GM20431 (cell line): Measurements from ENCODE around the gene KDM2B.
"Not testable (repeated sequence)": the region's sequence is repeated elsewhere in the genome, so short reads cannot be mapped to it uniquely, and the experiment has no call there.

ENCODE experiments used
- in situ Hi-C: fragments of 300-500 bp; cut with MseI, MboI; formaldehyde crosslinking; loops from one replicate; pipeline ENCODE4 v1.15.0; 2020; ENCODE audit warnings: low sequenced_read_pairs; ENCODE audit not compliant: unreplicated experiment

The KDM2B gene

DNA sequence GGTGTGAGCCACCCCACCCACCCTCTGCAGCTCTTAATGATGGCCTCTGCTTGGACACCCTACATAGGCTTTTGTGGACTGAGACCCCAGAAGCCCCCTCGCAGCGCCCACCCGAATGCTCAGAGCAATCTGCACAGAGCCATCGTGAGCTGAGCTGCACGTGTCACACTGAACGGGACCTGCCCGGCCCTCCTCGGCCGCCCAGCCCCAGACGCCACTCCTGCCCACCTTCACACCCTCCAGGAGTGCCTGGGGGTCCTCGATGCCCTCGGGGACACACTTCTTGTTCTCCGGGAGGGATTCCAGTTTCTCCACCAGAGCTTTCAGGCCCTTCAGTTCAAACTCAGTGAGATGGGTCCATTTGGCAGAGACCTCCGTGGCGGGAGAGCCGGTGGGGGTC is 71.5 kb downstream of the KDM2B start:
- in situ Hi-C loops: no loop called here

DNA sequence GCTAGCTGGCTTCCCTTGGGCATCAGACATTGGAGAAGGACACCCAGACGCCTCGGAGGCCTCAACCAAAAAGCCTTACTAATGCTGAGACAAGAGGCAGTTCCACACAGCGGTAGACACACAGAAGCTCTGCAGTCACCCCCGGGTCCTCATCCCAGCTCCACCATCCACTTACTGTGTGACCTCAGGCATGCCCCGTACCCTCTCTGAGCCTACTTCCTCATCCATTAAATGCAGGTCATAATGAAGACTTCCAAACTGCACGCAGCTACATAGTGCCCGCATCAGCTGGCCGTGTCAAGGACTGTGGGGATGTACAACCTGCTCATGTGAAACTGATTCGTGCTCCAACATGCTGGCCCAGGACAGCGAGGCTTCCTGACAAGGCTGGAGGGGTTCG is 72.3 kb downstream of the KDM2B start:
- in situ Hi-C loops: no loop called here

- in situ Hi-C loops: no loop called here
Measured at GRCh38 chr12:121507984-121508383, 72.8 kb downstream of the KDM2B start.

DNA sequence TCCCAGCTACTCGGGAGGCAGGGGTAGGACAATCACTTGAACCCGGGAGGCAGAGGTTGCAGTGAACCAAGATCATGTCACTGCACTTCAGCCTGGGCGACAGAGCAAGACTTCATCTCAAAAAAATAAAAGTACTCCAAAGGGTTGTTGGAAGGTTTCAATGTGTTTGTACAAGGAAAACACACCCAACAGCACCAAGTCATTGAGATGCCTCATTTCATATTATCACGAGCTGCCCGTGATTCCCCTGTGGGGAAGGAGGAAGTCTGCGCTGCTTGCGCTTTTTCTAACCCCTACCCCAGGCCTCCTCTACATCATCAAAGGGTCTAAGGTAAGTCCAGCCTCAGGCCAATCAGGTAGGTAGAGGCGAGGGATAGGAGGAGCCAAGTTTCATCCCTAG is 73.6 kb downstream of the KDM2B start:
- in situ Hi-C loops: no loop called here

DNA sequence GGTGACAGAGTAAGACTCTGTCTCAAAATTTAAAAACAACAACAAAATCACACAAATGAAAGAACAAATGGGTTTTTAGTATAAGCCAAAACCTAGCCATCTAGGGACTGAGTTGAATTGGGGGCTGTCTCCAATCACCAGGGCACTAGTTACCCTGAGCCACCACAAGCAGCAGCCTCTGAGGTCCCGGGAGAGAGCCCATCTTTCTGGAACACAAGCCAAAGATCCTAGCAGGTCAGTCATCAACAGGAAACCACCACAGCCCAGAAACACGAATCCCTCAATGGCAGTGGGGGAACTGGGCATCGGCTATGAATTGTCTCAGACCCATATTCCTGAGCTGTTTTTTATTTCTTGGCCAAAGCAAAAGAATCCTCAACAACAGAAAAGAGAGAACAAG is 75.3 kb downstream of the KDM2B start:
- in situ Hi-C loops: no loop called here

DNA sequence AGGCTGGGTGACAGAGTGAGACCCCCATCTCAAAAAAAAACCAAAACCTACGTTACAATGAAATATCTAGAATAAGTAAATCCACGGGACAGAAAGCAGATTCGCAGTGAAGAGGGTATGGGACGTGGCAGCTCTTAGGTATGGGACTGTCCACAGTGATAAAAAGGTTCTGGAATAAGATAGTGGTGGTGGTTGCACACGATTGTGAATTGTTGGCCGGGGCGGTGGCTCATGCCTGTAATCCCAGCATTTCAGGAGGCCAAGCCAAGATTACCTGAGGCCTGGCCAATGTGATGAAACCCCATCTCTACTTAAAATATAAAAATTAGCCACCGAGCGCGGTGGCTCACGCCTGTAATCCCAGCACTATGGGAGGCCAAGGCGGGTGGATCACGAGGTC is 76.3 kb downstream of the KDM2B start:
- in situ Hi-C loops: no loop called here

GRCh38 chr12:121503395-121503794 is 77.4 kb downstream of the KDM2B start:
- in situ Hi-C loops: no loop called here

DNA sequence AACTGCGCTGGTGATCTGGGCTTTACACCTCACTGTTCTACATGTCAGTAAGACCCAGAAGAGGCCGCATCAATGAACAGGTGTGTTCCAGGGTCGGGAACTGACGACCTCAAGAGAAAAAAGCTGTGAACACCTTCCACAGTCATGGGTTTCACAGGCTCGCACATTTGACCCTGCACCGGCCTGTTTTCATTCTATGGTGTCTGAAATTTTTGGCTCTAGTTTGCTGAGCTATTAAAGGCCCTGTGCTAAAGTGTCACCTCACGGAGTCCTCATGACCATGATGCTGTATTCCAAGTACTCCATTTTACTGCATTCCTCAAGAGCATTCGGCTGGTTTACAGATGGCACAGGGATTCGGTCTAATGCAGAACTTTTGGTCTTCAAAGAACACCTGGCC is 78.9 kb downstream of the KDM2B start:
- in situ Hi-C loops: no loop called here

GRCh38 chr12:121499929-121500793 is 80.7 kb downstream of the KDM2B start:
- in situ Hi-C loops: no loop called here

DNA sequence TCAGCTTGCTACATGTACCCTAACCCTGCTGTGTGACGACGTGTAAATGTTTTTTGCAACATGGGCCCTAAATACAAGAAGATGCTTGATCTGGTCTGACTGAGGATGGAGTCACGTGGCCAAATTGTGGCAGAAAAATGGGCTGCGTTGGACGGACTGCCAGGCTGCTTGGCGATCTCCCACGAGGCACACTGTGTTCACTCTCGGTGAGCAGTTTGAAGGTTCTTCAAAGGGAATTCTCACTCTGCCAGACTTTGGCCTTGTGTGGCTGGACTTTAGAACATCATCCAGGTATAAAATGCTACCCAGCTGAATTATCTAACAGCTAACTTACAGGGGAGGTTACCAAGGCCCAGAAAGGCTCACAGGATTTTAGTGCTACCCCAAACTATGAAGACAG is 85.1 kb downstream of the KDM2B start:
- in situ Hi-C loops: no loop called here

DNA sequence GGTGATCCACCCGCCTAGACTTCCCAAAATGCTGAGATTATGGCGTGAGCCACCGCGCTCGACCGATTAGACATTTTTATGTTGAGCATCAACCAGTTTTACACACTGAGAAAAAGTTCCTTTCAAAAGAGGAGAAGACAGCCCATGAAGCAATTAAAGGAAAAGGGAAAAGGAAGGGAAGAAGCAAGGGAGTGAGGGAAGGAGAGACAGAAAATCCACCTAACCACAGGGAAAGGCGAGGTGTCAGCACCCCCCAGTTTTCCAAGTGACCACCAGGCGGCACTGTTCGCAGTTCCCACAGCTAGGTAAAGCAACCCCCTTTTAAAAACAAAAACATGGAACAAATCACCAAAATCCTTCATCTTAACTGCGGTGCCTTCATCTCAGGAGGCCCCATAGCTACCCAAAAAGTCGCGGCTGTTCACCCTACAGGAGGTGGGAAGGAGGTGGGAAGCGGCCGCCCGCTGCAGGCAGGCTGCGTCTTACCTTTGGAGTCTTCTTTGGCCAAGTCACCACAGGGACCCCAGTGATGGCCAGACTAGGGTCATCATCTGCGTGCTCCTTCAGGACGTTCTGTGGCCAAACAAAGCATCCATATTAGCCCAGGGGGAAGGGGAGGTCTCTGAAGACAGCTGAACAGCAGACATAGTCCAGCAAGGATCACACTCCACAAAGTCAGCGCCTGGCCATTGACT is 86.6 kb downstream of the KDM2B start:
- in situ Hi-C loops: no loop called here

DNA sequence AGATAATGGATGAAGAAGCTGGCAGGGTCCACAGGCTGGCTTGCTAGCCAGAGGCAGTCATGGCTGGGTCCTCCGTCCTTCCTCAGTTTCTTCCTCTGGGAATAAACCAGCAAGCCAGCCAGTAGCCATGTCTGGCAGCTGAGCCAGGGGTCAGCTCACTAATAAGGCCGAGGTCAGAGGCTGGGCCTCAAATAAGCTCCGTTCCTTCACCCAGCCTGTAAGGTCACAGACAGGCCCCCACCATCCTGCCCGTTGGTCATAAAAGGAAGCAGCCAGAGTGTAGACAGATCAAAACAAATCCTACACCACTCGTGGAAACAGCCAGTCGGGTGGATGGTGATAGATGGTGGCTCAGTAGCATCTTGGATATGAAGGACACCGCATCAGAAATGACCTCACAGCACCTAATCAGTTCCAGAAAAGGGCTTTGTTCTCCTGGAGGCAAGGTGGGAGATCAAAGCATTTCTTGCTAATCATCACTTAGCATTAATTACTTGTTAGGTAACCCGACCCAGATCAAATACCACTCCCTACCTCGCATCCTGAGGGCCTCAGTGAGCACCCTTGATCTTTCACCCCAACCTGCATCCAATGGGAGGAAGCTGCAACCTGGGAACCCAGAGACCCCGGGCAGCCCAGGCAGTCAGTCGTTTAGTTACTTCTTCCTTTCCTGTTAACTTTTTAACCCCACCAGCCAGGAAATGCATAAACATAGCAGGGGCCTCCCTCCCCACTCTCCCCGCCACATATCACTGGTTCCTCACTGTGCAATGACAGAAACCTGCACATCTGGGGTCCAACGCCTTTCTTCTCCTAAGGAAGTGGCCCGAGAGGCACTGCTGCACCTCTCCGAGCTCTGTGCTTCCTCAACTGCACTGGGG is 90.2 kb downstream of the KDM2B start:
- in situ Hi-C loops: no loop called here

GRCh38 chr12:121489874-121490273 is 90.9 kb downstream of the KDM2B start:
- in situ Hi-C loops: no loop called here

DNA sequence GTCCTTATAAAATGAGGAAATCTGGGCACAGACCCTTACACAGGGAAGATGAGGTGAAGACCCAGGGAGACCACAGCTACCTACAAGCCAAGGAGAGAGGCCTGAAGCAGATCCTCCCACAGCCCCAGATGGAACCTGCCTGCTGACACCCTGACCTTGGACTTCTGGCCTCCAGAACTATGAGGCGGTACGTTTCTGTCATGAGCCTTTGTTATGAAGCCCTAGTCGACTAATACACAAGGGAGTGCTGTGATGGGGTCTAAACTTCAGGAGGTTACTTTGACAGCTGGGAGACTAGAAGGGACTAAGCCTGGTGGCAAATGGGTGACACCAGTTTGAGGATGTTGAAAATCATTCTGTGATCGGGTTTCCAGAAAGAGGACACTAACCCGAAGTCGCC is 95.9 kb downstream of the KDM2B start:
- in situ Hi-C loops: no loop called here

DNA sequence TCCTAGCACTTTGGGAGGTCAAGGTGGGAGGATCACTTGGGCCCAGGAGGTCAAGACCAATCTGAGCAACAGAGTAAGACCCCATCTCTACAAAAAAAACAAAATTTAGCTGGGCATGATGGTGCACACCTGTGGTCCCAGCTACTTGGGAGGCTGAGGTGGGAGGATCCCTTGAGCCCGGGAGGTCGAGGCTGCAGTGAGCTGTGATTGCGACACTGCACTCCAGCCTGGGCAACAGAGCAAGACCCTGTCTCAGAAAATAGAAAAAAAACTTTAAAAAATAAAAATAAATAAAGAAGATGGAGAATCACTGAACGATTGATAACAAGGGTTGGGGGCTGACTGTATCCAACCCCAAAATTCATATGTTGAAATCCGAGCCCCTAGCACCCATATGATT is 96.3 kb downstream of the KDM2B start:
- in situ Hi-C loops: not testable (repeated sequence)

- in situ Hi-C loops: no loop called here
Measured at GRCh38 chr12:121483949-121484348, 96.9 kb downstream of the KDM2B start.

DNA sequence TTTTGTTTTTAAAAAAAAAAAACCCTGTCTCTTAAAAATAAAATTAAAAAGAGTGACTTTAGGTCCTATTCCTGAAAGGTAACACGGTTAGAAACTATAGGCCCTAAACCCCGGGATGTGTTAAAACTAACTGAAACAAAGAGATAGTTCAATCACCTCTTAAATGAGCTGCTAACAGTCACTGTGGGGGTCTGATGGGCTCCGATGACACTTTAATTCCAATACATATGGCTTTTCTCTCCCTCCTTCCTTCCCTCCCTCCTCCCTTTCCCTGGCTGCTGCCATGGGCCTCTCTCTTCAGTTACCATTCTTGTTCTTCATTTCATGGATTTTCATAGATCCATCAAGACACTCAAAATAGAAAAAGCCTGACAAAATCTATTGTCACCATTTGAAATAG is 104.3 kb downstream of the KDM2B start:
- in situ Hi-C loops: no loop called here

DNA sequence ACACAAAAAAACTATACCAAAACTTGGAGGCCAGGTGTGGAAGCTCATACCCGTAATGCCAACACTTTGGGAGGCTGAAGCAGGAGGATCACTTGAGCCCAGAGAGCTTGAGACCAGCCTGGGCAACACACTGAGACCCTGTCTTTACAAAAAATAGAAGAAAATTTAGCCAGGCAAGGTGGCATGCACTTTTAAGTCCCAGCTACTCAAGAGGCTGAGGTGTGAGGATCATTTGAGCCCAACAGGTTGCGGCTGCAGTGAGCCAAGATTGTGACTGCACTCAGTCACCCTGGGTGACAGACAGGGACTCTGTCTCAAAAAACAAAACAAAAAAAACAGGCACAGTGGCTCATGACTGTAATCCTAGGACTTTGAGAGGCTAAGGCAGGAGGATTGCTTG is 105.5 kb downstream of the KDM2B start:
- in situ Hi-C loops: no loop called here

- in situ Hi-C loops: no loop called here
Measured at GRCh38 chr12:121472150-121472905, 108.5 kb downstream of the KDM2B start.

GRCh38 chr12:121470751-121471150 is 110.1 kb downstream of the KDM2B start:
- in situ Hi-C loops: no loop called here
